ENCODE measurements around the gene GCNT2.
"Not testable (repeated sequence)": the region's sequence is repeated elsewhere in the genome, so short reads cannot be mapped to it uniquely, and the experiment has no call there.

The GCNT2 gene

DNA sequence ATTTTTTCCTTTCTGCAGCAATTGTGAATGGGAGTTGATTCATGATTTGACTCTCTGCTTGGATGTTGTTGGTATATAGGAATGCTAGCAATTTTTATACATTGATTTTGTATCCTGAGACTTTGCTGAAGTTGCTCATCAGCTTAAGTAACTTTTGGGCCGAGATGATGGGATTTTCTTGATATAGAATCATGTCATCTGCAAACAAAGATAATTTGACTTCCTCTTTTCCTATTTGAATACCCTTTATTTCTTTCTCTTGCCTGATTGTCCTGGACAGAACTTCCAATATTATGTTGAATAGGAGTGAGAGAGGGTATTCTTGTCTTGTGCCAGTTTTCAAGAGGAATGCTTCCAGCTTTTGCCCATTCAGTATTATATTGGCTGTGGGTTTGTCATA, 144.4 kb downstream of the GCNT2 start:
- DNase-seq = not testable (repeated sequence)

DNA sequence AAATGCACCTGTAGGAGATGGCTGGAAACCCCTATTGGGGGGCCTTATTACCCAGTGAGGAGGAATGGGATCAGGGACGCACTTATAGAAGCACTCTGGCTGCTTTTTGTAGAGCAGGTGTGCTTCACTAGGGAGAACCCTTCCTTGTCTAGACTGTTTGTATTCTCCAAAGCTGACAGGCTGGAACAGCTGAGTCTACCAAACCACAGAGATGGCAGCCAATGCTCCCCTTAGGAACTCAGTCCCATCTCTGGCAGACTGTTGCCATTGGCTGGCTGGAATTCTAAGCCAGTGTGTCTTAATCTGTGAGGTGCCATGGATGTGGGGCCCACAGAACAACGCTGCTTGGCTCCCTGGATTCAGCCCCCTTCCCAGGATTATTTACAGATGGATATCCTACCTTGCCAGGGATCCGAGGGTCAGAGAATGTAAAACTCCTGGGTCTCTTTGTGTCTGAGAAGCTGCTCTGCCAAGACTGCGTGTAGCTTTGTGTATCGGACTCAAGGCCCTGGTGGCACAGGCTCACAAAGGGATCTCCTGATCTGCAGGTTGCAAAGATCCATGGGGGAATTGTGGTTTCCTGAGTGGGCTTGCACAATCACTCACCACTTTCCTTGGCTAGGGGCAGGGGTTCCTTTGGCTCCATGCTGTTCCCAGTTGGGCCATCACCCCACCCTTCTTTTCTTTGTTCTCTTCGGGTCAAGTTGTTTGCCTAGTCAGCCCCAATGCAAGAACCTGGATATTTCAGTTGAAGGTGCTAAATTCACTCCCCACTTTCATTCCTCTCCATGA, 147.2 kb downstream of the GCNT2 start:
- DNase-seq = no peak

DNA sequence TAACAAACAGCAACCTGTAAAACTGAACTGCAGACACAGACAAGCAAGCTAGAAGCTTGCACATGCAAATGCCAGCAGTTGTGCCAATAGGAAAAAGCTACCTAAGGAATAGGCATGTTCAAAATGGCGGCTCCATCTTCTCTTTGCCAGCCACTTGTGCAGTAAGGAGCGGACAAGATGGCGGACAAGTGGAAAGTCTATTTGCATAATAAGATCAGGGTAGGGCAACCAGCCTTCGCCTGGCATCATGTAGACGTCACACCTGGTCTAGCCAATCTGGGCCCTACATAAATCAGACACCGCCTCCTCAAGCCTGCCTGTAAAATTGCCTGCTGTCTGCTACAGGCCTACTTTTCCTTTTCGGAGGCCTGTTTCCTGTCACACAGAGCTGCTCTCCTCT, 155.3 kb downstream of the GCNT2 start:
- DNase-seq = no peak

DNA sequence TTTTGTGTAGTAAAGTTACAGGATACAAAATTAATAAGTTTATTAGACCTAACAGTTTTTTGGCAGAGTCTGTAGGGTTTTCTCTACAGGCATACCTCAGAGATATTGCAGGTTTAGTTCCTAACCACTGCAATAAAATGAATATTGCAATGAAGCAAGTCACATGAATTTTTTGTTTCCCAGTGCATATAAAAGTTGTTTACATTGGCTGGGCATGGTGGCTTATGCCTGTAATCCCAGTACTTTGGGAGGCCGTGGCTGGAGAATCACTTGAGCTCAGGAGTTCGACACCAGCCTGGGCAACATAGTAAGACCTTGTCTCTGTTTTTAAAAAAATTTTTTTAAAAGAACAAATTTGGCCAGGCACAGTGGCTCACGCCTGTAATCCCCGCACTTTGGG, 157.3 kb downstream of the GCNT2 start:
- no peak for DNase-seq

All from fibroblast of skin of scalp (primary cell).